Suprapubic skin (tissue), 4 donors: ENCODE results near the gene GGCX.

Source experiments
- EP300 ChIP-seq: sonication (generic); formaldehyde crosslinking; IDR thresholded peaks from one replicate; pipeline ENCODE4 v1.6.1; 2017; ENCODE audit warnings: antibody characterized with exemption
- POLR2A ChIP-seq, 2 donors: fragments of 450-650 bp; IDR thresholded peaks; one replicate each; pipeline ENCODE4 v1.6.1; 2017; ENCODE audit warnings: antibody characterized with exemption in 2 of 2, mild to moderate bottlenecking in 2 of 2, moderate library complexity in 2 of 2
- POLR2AphosphoS5 ChIP-seq, 3 donors: sonication (generic); formaldehyde crosslinking; IDR thresholded peaks; one replicate each; pipeline ENCODE4 v1.6.1; 2017; ENCODE audit warnings: antibody characterized with exemption in 3 of 3
- TF ChIP-seq, protein P1 (sequence below), 2 donors: fragments of 200-600 bp in 1 of 2; fragments of 450-650 bp in 1 of 2; sonication (generic) in 1 of 2; IDR thresholded peaks; one replicate each; pipeline ENCODE4 v1.5.1; 2016 to 2019; ENCODE audit warnings: antibody characterized with exemption in 2 of 2, mild to moderate bottlenecking in 1 of 2, moderate library complexity in 1 of 2

GRCh38 chr2:85591563-85591962, 30.3 kb upstream of the GGCX start:
- TF ChIP-seq, protein P1, sequence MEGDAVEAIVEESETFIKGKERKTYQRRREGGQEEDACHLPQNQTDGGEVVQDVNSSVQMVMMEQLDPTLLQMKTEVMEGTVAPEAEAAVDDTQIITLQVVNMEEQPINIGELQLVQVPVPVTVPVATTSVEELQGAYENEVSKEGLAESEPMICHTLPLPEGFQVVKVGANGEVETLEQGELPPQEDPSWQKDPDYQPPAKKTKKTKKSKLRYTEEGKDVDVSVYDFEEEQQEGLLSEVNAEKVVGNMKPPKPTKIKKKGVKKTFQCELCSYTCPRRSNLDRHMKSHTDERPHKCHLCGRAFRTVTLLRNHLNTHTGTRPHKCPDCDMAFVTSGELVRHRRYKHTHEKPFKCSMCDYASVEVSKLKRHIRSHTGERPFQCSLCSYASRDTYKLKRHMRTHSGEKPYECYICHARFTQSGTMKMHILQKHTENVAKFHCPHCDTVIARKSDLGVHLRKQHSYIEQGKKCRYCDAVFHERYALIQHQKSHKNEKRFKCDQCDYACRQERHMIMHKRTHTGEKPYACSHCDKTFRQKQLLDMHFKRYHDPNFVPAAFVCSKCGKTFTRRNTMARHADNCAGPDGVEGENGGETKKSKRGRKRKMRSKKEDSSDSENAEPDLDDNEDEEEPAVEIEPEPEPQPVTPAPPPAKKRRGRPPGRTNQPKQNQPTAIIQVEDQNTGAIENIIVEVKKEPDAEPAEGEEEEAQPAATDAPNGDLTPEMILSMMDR (IDR thresholded peaks at IDR 0.05): no peak
- no peak for TF ChIP-seq POLR2A (IDR thresholded peaks at IDR 0.05)
- no peak for TF ChIP-seq EP300
- no peak for TF ChIP-seq POLR2AphosphoS5 (IDR thresholded peaks at IDR 0.05)
